CD4-positive, alpha-beta T cell treated with Interleukin-17A for 1 hour (primary cell): ENCODE data around the gene ODAD3.
"Not testable (repeated sequence)": the region's sequence is repeated elsewhere in the genome, so short reads cannot be mapped to it uniquely, and the experiment has no call there.

Experiments
- DNase-seq: peaks from one replicate; pipeline ENCODE4 v3.0.0-alpha.2; 2020

Gene ODAD3

GRCh38 chr19:11435057-11435832 lies at the start of gene ODAD3, which contains the start of gene PRKCSH:
ODAD3 (minus strand) TSS chr19:11435121; CDS start chr19:11435016, 105 bp downstream.
PRKCSH (plus strand) TSS chr19:11435635; CDS start chr19:11436118, 483 bp downstream.
- DNase-seq: peak; percentile 99

GRCh38 chr19:11483366-11484111 lies 48.6 kb upstream of the ODAD3 start:
- no peak for DNase-seq

GRCh38 chr19:11482384-11483050 lies 47.6 kb upstream of the ODAD3 start:
- DNase-seq: peak; percentile 88

- peak; percentile 74 for DNase-seq
These were observed 46.8 kb upstream of the ODAD3 start for GRCh38 chr19:11481534-11482383.

- no peak for DNase-seq
These were observed 46.0 kb upstream of the ODAD3 start, which contains the start of gene ELAVL3 for GRCh38 chr19:11480715-11481533. ELAVL3 (minus strand) TSS chr19:11481046; CDS start chr19:11480608, 438 bp downstream.

GRCh38 chr19:11479898-11480714 lies 45.2 kb upstream of the ODAD3 start:
- no peak for DNase-seq

GRCh38 chr19:11479090-11479897 lies 44.4 kb upstream of the ODAD3 start:
- no peak for DNase-seq

- no peak for DNase-seq
These were observed 43.5 kb upstream of the ODAD3 start for GRCh38 chr19:11478167-11479089.

GRCh38 chr19:11475861-11476260 lies 40.9 kb upstream of the ODAD3 start:
- no peak for DNase-seq

- not testable (repeated sequence) for DNase-seq
These were observed 40.4 kb upstream of the ODAD3 start for GRCh38 chr19:11475343-11475742.

GRCh38 chr19:11473725-11474124 lies 38.8 kb upstream of the ODAD3 start:
- DNase-seq: no peak

- not testable (repeated sequence) for DNase-seq
These were observed 33.4 kb upstream of the ODAD3 start for GRCh38 chr19:11468266-11468845.

GRCh38 chr19:11465600-11465999 lies 30.7 kb upstream of the ODAD3 start:
- DNase-seq: no peak

- DNase-seq: no peak
These were observed 29.7 kb upstream of the ODAD3 start for GRCh38 chr19:11464333-11465265.

- no peak for DNase-seq
These were observed 28.5 kb upstream of the ODAD3 start for GRCh38 chr19:11463391-11463790.

GRCh38 chr19:11461453-11461852 lies 26.5 kb upstream of the ODAD3 start:
- DNase-seq: no peak

- no peak for DNase-seq
These were observed 25.3 kb upstream of the ODAD3 start for GRCh38 chr19:11460207-11460606.
